Measurements from ENCODE around the gene IFNA6. TPM values are rescaled to one million over a fixed set of nuclear protein-coding genes. Genes with fewer than 3 reads are reported as not detected.

IFNA6 gene
- polyA plus RNA-seq, 3 donors: not detected

DNA sequence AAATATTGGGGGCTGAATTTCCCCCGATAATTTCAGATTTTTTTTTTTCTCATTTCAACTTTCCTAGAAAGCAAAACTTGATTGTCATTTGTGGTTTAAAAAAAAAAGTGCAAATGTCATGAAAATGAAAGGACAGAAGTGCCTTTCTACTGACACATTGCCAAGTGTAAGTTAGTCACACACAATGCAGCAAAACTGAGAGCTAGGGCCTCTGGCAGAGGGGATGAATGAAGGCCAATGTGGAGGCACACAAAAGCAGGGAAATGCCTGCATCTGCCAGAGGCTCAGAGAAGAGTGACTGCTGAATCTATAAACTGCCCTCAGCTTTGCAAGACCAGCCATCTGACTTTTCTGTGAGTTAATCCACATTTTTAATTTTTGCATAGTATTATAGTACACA is 38.8 kb downstream of the IFNA6 start:
- H4K20me1 ChIP-seq (ENCODE audit: insufficient read depth, low read length): no peaks in the 10 kb centered on the region
- no peaks in the 10 kb centered on the region for H3K9me3 ChIP-seq (replicated peaks in 1 of 2; ENCODE audit: control insufficient read depth in 1 of 2, insufficient read depth in 1 of 2, low read length in 2 of 2)
- TF ChIP-seq, protein P1, sequence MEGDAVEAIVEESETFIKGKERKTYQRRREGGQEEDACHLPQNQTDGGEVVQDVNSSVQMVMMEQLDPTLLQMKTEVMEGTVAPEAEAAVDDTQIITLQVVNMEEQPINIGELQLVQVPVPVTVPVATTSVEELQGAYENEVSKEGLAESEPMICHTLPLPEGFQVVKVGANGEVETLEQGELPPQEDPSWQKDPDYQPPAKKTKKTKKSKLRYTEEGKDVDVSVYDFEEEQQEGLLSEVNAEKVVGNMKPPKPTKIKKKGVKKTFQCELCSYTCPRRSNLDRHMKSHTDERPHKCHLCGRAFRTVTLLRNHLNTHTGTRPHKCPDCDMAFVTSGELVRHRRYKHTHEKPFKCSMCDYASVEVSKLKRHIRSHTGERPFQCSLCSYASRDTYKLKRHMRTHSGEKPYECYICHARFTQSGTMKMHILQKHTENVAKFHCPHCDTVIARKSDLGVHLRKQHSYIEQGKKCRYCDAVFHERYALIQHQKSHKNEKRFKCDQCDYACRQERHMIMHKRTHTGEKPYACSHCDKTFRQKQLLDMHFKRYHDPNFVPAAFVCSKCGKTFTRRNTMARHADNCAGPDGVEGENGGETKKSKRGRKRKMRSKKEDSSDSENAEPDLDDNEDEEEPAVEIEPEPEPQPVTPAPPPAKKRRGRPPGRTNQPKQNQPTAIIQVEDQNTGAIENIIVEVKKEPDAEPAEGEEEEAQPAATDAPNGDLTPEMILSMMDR (IDR thresholded peaks at IDR 0.05): no peak
- H3K9ac ChIP-seq (ENCODE audit: insufficient read depth, low read length, poor library complexity, severe bottlenecking): no peak overlapping the region
- H3K79me2 ChIP-seq (ENCODE audit: insufficient read depth, low read length): no peaks in the 10 kb centered on the region
- intact Hi-C loops (cut with micrococcal nuclease): no loop called here
- H3K27ac ChIP-seq (ENCODE audit: low read depth in 1 of 2, low read length in 2 of 2): no peak overlapping the region
- no peaks in the 10 kb centered on the region for H3K4me1 ChIP-seq (ENCODE audit: control insufficient read depth in 1 of 2, insufficient read depth in 2 of 2, low read length in 2 of 2)
- peaks cover 0 to 5% (median 3%) of the 10 kb centered on the region in 7 donors for H3K9me3 Mint-ChIP-seq
- DNase-seq: no peak
- H3K36me3 ChIP-seq (replicated peaks in 1 of 2; ENCODE audit: control insufficient read depth in 1 of 2, insufficient read depth in 2 of 2, low read length in 2 of 2): no peaks in the 10 kb centered on the region
- no peak overlapping the region for H2AFZ ChIP-seq (ENCODE audit: insufficient read depth, low read depth, low read length, poor library complexity, severe bottlenecking)
- H3K27ac Mint-ChIP-seq: no peak overlapping the region
- no CpG with 5 or more reads among the region's 1 CpG for WGBS (ENCODE audit: insufficient coverage)
- no peaks in the 10 kb centered on the region for H3K36me3 Mint-ChIP-seq
- no peaks in the 10 kb centered on the region for H3K4me1 Mint-ChIP-seq
- no peak overlapping the region for H3K4me3 Mint-ChIP-seq
- no peak overlapping the region for H3K4me3 ChIP-seq (replicated peaks in 1 of 3; ENCODE audit: low read depth in 2 of 3, low read length in 3 of 3)
- H3K27me3 ChIP-seq (ENCODE audit: control insufficient read depth in 2 of 2, insufficient read depth in 2 of 2, low read length in 2 of 2): peaks cover 0 to 5% of the 10 kb centered on the region in 2 donors
- H3K27me3 Mint-ChIP-seq (ENCODE audit: low read depth in 3 of 3): peaks cover 10 to 22% (median 14%) of the 10 kb centered on the region in 3 donors
- H3K4me2 ChIP-seq (replicated peaks; ENCODE audit: extremely low read depth, low read length, poor library complexity, severe bottlenecking): no peak overlapping the region

DNA sequence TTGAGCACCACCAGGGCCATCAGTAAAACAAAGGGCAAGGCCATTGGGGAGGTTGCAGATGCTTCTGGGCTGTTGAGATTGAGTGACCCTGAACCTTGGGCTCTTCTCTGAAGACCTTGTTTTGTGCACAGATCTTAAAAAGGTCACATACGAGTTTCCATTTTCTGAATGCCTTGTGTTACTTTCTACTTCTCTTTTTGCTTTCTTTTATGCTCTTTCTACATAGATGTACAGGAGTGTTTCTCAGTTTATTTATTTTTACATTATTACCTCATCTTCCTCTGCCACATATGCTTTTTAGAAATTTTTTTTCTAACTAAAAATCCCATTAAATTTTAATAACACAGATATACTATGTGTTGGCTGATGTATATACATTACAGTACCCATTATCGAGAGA is 45.5 kb downstream of the IFNA6 start, which contains the start of gene IFNA5:
Gene IFNA5 (minus strand): TSS at position 101 of the 400 bp plus-strand sequence. CDS start 57 bp downstream, at position 44.
- Histone ChIP-seq H3K9ac (ENCODE audit: insufficient read depth, low read length, poor library complexity, severe bottlenecking) (no peak within 1 kb of the TSS), H3K79me2 (ENCODE audit: insufficient read depth, low read length) (no peaks in the 10 kb centered on the region), H3K9me3 (replicated peaks in 1 of 2; ENCODE audit: control insufficient read depth in 1 of 2, insufficient read depth in 1 of 2, low read length in 2 of 2) (no peaks in the 10 kb centered on the region), H4K20me1 (ENCODE audit: insufficient read depth, low read length) (no peaks in the 10 kb centered on the region), H3K4me1 (ENCODE audit: control insufficient read depth in 1 of 2, insufficient read depth in 2 of 2, low read length in 2 of 2) (no peaks in the 10 kb centered on the region), H3K36me3 (replicated peaks in 1 of 2; ENCODE audit: control insufficient read depth in 1 of 2, insufficient read depth in 2 of 2, low read length in 2 of 2) (no peaks in the 10 kb centered on the region), H2AFZ (ENCODE audit: insufficient read depth, low read depth, low read length, poor library complexity, severe bottlenecking) (peak within 1 kb of the TSS; percentile 37), H3K4me3 (replicated peaks in 1 of 3; ENCODE audit: low read depth in 2 of 3, low read length in 3 of 3) (no peak within 1 kb of the TSS), H3K27ac (ENCODE audit: low read depth in 1 of 2, low read length in 2 of 2) (no peak within 1 kb of the TSS), H3K4me2 (replicated peaks; ENCODE audit: extremely low read depth, low read length, poor library complexity, severe bottlenecking) (no peak within 1 kb of the TSS), H3K27me3 (ENCODE audit: control insufficient read depth in 2 of 2, insufficient read depth in 2 of 2, low read length in 2 of 2) (peaks cover 0 to 3% of the 10 kb centered on the region in 2 donors)
- Mint-ChIP-seq H3K9me3 (peaks cover 0 to 2% (median 0%) of the 10 kb centered on the region in 7 donors), H3K27me3 (ENCODE audit: low read depth in 3 of 3) (peaks cover 4 to 10% (median 9%) of the 10 kb centered on the region in 3 donors), H3K4me3 (no peak within 1 kb of the TSS), H3K4me1 (peaks cover 4% of the 10 kb centered on the region), H3K36me3 (no peaks in the 10 kb centered on the region), H3K27ac (no peak within 1 kb of the TSS)
- WGBS (ENCODE audit: insufficient coverage): no CpG with 5 or more reads among the region's 2 CpGs
- TF ChIP-seq, protein P1 (IDR thresholded peaks at IDR 0.05): no peak
- DNase-seq: no peak
- intact Hi-C loops (cut with micrococcal nuclease): no loop called here

Other genes starting within 250 kb of the IFNA6 start
- not detected for gene IFNW1, start 209.1 kb downstream of the IFNA6 start, polyA plus RNA-seq
- gene IFNA21, start 184.2 kb downstream of the IFNA6 start, polyA plus RNA-seq: not detected
- not detected for gene IFNA4, start 163.3 kb downstream of the IFNA6 start, polyA plus RNA-seq
- gene IFNA7, start 148.7 kb downstream of the IFNA6 start, polyA plus RNA-seq: not detected
- not detected for gene IFNA10, start 143.7 kb downstream of the IFNA6 start, polyA plus RNA-seq
- not detected for gene IFNA16, start 133.6 kb downstream of the IFNA6 start, polyA plus RNA-seq
- gene IFNA17, start 122.7 kb downstream of the IFNA6 start, polyA plus RNA-seq: not detected
- gene IFNA14, start 110.9 kb downstream of the IFNA6 start, polyA plus RNA-seq: not detected
- gene IFNA5, start 45.6 kb downstream of the IFNA6 start, polyA plus RNA-seq: not detected
- 1 to 10 TPM; 2.8 to 9.0 (median 7.7) TPM for gene KLHL9, start 15.5 kb downstream of the IFNA6 start, polyA plus RNA-seq
- gene IFNA13, start 17.2 kb upstream of the IFNA6 start, polyA plus RNA-seq: not detected
- not detected for gene IFNA2, start 34.5 kb upstream of the IFNA6 start, polyA plus RNA-seq
- gene IFNA8, start 58.2 kb upstream of the IFNA6 start, polyA plus RNA-seq: not detected
- not detected for gene IFNA1, start 89.6 kb upstream of the IFNA6 start, polyA plus RNA-seq
- gene IFNE, start 131.4 kb upstream of the IFNA6 start, polyA plus RNA-seq: not detected